Lower leg skin (tissue), 3 donors: ENCODE data around the gene CCL25.

Experiments used
- POLR2A ChIP-seq, 2 donors: fragments of 450-650 bp; IDR thresholded peaks; one replicate each; pipeline ENCODE4 v1.6.1; 2016 to 2017; ENCODE audit warnings: antibody characterized with exemption in 2 of 2, mild to moderate bottlenecking in 1 of 2, moderate library complexity in 1 of 2
- TF ChIP-seq, protein P1 (sequence below), 3 donors: fragments of 450-650 bp; IDR thresholded peaks; one replicate each; pipeline ENCODE4 v1.5.1; 2016; ENCODE audit warnings: antibody characterized with exemption in 3 of 3, mild to moderate bottlenecking in 3 of 3, moderate library complexity in 2 of 3

DNA sequence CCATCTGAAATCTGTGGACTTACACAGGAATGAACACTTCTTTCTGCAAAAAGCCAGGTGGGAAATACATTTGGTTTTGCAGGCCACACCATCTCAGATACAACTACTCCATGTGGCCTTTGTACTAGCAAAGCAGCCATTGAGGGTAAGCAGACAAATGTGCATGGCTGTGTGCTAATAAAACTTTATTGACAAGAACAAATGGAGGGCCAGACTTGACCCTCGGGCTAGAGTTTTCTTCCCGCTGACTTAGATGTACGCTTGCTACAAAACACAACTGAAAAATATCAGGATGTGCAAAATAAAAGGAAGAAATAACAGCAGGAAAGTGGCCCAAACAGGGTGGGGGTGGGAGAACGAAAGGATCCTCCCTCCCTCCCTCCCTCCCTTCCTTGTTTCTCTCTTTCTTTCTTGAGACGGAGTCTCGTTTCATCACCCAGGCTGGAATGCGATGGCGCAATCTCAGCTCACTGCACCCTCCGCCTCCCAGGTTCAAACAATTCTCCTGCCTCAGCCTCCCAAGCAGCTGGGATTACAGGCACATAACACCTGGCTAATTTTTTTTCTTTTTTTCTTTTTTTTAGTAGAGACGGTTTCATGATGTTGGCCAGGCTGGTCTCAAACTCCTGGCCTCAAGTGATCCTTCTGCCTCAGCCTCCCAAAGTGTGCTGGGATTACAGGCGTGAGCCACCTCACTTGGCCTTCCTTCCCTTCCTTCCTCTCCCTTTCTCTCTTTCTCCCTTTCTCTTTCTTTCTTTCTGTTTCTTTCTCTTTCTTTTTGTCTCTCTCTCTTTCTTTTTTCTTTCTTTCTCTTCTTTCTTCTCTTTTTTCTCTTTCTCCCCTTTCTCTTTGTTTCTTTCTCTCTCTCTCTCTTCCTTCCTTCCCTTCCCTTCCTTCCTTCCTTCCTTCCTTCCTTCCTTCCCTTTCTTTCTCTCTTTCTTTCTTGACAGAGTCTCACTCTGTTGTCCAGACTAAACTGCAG is 29.3 kb downstream of the CCL25 start:
- TF ChIP-seq, protein P1, sequence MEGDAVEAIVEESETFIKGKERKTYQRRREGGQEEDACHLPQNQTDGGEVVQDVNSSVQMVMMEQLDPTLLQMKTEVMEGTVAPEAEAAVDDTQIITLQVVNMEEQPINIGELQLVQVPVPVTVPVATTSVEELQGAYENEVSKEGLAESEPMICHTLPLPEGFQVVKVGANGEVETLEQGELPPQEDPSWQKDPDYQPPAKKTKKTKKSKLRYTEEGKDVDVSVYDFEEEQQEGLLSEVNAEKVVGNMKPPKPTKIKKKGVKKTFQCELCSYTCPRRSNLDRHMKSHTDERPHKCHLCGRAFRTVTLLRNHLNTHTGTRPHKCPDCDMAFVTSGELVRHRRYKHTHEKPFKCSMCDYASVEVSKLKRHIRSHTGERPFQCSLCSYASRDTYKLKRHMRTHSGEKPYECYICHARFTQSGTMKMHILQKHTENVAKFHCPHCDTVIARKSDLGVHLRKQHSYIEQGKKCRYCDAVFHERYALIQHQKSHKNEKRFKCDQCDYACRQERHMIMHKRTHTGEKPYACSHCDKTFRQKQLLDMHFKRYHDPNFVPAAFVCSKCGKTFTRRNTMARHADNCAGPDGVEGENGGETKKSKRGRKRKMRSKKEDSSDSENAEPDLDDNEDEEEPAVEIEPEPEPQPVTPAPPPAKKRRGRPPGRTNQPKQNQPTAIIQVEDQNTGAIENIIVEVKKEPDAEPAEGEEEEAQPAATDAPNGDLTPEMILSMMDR (IDR thresholded peaks at IDR 0.05) = no peak
- no peak for TF ChIP-seq POLR2A (IDR thresholded peaks at IDR 0.05)
